Left forelimb (tissue), 1 donor: ENCODE measurements around the gene CYP1A2.

Experiments used
- DNase-seq: peaks from one replicate; pipeline ENCODE4 v3.0.0-alpha.2; 2018; ENCODE audit warnings: low spot score

The CYP1A2 gene

DNA sequence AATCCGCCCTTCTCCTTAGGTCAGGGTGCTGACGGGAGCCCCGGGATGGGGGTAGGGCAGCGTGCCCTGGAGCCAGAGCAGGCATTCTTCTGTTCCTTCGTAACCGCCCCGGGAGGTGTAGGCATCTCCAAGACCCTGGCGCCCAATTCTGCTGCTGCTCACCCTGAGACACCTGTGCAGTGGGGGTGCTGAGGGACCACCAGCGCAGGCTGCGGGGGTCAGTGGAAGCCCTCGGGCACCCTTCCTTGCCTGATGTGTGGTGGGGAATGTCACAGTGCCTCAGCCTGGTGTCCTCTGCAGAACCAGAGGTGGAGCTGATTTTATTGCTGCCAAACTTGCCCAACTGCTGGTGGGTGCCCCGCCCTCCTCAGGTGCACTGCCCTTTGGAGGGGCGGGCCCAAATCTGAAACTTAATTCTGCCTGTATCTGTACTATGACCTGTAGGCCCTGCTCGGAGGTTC, 40.6 kb downstream of the CYP1A2 start:
- DNase-seq: no peak

DNA sequence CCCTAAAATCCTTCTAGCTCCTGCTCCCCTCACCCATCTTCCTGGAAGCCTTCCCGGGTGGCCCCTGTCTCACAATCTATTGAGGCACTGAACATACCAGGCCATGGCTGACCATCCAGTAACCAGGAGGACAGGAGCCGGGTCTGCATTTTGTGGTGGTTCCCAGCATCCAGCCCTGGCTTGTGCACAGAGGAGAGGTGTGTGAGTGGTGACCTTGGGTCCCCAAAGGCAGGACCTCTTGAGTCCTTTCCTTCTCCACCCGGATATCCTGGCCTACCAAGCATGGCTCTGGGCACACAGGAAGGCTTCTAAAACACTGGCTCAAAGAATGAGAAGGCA, 41.1 kb downstream of the CYP1A2 start:
- no peak for DNase-seq

DNA sequence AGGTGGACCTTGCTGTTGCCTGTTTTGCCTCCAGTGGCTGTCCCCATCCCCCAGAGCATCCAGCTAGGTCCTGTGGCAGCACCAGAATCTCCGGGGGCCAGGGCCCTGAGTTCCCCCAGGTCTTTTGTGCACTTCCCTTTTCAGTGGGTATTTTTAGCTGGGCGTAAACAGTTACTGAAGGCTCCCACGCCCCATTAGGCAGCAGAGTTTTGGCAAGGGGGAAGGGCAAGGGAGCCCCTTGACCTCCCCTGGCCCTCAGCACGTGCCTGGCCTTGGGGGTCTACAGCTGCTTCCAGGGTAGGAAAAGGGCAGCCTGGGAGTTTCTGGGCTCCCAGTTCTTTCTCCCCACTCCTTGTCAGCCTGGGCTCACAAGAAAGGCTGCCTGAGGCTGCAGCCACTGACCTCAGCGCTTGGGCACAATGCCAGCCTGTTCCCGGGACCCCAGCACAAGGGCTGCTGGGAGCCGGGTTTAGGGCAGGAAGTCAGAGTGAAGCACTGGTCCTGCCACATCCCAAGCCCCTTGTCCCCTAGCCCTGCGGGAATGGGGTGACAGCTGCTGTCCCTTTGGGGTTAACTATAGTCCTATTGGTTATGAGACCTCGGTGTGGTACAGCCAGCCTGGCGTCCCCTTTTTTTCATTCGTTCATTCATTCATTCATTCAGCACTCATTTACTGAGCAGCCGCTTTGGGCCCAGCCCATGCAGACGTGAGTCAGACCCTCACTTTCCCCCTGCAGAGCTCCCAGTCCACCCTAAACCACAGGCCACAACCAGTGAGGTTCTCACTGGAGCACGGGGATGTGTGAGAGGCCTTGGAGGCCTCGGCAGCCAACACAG, 41.7 kb downstream of the CYP1A2 start:
- no peak for DNase-seq

DNA sequence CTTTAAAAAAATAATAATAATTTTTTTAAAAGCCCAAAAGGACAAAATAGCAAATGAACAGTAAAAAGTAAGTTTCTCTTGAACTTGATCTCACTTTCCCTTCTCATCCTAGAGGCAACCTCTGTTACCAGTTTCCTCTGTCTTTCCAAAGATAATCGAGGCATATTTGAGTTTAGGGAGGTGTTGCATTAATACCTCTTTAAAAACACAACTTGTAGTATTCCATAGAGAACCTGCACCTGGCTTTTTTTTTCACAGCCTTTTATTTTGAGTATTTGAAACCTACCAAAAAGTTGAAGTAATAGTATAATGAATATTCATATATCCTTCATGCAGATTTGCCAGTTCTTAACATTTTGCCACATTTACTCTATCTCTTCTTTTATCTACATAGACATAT, 42.4 kb downstream of the CYP1A2 start:
- DNase-seq: no peak

DNA sequence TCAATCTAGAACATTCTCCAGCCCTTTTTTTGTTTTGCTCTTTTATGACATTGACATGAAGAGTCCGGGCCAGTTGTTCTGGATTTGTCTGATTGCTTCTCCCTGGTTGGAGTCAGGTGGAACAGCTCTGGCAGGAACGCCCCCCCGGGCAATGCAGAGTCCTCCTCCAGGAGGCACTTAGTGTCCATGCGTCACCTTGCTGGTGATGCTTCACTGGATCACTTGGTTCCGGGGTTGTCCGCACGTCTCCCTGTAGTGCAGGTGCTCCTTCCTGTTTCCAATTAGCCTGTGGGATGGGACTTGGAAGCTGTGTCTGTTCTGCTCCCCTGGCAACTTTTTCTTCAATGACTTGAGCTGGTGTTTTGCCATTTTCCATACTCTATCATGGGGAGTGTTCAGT, 43.0 kb downstream of the CYP1A2 start:
- DNase-seq: no peak

DNA sequence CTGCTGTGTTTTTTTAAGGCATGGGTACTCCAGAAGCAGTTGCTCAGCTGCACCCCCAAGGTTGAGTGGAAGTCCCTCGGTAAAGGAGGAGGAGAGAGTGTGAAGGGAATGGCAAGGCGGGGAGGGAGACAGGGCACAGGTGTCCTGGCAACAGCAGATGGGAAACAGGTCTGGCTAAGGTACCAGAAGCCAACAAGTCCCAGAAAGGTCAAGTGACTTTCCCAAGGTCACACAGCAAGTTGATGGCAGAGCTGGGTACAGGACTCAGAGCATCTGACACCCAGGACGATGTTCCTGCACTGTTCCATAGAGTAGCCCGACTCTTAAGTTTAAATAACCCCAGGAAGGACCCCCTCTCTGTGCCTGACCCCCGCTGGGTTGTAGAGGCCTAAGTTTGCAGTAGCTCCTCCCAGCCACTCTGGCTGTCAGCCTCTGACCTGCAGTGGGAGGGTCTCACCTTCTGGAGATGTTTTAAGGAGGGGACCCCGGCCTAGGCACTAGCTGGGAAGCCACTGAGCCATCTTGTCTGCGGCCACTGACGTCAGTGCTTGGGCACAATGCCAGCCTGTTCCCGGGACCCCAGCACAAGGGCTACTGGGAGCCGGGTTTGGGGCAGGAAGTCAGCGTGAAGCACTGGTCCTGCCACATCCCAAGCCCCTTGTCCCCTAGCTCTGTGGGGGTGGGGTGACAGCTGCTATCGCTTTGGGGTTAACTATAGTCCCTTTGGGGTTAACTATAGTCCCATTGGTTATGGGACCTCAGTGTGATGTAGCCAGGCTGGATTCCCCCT, 43.8 kb downstream of the CYP1A2 start:
- no peak for DNase-seq

DNA sequence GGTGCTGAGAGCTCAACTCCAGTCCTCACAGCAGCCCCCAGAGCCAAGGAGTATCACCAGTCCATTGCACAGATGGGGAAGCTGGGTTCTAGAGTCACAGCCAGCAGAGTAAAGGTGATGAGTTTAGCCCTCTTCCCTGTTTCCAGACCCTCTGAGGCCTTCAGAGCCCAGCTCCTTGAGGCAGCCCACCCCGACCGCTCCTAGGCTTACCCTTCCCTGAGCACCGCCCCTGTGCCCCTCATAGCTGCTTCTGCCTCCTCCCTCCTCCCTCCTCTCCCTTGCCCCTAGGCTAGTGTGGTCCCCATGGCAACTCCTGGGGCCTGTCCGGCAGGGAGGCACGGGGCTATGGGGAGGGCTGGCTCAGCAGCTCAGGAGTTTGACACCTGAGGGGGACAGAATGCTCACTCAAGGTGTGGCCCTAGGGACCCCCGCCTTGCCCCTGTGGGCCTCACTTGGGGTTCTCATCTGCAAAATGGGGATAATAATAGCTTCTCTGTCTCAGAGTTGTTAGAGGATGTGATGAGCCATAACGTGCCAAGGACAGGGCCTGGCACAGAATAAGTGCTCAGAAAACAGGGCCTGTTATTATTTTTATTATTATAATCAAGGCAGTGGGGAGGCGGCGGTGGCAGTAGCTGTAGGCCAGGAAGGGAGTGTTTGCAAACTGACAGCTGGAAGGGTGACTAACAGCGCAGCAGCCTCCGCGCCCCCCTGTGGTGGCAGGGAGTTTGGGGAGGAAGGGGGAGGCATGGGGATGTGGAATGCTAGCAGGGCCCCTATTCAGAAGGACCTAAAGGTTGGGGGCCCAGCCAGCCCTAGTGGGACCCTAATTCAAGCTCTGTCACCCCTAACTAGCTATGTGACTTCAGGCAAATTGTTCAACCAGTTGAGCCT, 44.7 kb downstream of the CYP1A2 start:
- DNase-seq: no peak

DNA sequence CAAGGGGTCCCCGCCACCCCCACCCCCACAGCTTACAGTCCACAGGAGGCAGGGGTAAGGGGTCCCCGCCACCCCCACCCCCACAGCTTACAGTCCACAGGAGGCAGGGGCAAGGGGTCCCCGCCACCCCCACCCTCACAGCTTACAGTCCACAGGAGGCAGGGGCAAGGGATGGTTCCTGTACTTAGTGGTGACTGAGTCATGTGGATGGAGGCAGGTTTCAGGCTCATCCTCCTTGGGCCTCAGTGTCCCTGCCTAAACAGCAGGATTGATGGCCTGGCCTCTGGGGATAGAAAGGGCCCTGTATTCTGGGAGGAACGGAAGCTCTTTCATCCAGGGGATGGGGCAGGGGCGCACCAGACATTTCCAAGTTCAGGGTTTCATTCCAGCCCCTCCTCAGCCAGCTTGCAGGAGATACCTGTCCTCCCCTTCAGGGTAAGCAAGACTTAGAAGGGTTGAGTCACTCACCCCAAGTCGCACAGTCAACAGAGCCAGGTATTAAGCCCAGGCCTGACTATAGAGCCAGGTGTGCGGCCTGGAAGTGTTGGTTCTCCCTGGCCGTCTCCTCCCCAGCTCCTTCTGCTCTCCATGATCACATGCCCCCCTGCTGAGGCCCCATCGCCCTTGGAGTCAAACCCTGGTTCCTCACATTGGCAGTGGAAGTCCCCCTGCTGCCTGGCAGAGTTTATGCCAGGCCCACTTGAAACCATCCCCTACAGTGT, 45.8 kb downstream of the CYP1A2 start:
- no peak for DNase-seq

DNA sequence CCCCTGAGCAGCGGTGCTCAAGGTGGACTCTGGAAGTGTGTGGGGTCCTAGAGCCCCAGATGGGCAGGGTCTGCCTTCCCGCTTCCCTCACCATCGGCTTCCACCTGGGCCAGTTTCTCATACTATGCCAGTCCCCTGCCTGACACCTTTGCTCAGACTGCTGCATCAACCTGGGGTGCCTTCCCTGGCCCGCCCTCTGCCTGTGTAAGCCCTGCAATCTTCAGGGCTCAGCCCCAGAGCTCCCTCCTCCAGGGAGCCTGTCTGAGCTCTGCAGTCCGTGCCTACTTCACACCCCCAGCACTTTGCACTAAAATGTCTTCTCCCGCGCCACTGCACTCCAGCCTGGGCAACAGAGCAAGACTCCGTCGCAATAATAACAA, 46.3 kb downstream of the CYP1A2 start:
- DNase-seq: no peak

DNA sequence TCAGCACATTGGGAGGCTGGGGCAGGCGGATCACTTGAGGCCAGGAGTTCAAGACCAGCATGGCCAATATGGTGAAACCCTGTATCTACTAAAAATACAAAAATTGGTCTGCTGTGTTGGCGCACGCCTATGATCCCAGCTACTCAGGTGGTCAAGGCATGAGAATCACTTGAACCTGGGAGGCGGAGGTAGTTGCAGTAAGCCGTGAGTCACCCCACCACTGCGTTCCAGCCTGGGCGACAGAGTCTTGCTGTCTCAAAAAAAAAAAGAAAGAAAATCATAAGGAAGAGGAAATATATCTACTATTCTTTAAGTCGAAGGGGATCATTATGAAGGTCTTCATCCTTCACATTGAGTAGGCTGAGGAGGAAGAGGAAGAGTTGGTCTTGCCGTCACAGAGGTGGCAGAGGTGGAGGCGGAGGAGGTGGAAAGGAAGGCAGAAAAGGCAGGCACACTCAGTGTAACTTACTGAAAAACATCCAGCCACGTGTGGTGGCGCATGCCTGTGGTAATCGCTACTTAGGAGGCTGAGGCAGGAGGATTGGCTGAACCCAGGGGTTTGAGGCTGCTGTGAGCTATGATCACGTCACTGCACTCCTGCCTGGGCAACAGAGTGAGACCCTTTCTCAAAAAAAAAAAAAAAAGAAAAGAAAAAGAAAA, 47.5 kb downstream of the CYP1A2 start:
- no peak for DNase-seq

DNA sequence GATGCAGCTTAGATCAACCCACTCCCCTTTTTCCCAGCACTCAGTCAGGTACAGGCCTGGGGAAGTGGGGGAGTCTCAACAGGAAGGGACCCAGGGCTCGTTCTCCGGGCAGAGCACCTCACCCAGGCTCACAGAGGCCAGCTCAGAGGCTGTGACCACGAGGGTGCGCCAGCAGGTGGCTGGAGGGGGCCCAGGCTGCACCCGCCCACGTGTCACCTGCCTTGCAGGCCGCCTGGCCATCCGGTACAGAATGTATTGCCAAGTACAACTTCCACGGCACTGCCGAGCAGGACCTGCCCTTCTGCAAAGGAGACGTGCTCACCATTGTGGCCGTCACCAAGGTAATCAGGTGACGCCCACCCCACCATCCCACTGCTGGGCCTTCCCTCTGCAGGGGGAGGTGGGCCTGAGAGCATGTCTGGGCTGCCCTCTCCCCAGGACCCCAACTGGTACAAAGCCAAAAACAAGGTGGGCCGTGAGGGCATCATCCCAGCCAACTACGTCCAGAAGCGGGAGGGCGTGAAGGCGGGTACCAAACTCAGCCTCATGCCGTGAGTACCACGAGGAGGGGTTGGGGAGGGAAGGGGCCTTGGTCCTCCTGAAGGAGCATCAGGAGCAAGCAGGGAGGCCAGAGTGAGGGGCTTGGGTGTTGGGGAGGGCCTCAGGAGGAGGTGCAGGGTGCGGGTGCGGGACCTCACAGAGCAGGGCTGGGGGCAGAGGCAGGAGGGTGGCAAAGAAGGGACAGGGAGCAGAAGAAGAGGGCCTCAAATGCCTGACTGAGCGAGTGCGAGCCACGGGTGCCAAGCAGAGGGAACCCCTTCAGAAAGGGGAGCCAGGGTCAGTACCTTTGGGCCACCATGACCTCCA, 50.0 kb downstream of the CYP1A2 start:
- no peak for DNase-seq

DNA sequence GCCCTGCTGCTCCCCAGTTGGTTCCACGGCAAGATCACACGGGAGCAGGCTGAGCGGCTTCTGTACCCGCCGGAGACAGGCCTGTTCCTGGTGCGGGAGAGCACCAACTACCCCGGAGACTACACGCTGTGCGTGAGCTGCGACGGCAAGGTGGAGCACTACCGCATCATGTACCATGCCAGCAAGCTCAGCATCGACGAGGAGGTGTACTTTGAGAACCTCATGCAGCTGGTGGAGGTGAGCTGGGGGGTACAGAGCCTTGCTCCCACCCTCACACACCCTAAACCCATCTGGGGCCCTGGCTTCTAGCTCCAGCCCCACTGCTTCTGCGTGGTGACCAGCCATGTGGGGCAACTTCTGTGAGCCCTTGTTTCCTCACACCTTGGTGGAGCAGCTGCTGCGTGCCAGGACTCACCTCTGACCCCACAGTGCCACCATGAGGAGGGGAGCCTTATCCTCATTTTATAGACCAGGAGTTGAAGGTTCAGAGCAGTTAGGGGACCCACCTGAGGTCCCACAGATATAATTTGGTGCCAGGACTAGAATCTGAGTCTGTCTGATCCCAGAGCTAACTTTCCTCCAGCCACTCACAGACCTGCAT, 50.7 kb downstream of the CYP1A2 start:
- DNase-seq: no peak

DNA sequence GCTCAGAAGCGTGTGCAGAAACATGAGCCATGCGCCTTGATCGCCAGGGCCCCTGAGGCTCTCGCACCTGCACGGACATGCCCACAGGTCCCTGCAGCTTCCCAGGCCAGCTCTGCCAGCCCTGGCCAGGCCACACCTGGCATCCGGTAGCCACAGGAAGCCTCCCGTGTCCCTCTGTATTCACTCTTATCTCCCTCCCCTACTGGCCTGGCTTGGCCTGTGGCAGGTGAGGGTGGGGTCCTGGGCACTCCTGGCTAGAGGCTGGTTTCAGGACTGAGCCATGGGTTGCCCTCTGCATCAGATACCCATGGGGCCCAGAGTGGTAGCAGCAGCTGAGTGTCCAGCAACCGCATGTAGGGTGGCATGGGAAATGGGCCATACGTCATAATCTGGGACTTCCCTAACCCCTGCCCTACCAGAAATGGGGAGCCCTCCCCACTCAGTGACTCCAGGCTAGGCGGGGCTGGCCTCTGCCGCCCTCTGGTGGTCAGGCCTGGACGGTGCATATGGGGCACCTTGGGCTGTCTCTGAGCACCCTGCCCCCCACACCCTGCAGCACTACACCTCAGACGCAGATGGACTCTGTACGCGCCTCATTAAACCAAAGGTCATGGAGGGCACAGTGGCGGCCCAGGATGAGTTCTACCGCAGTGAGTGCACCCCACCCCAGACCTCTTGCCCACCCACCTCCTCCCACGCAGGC, 51.4 kb downstream of the CYP1A2 start:
- DNase-seq: no peak

DNA sequence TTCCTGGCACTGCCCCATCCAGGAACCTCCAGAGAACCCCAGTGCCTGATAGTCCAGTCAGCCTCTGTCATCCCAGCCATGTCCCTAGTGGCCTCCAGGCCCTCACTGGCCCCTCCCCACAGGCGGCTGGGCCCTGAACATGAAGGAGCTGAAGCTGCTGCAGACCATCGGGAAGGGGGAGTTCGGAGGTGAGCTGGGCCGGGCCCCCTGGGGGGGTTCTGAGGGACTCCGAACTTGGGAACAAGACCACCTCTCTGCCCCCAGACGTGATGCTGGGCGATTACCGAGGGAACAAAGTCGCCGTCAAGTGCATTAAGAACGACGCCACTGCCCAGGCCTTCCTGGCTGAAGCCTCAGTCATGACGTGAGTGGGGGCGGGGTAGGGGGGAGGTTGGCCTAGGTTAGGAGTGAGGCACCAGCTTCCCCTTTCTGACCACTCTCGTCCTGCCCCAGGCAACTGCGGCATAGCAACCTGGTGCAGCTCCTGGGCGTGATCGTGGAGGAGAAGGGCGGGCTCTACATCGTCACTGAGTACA, 52.0 kb downstream of the CYP1A2 start:
- no peak for DNase-seq

DNA sequence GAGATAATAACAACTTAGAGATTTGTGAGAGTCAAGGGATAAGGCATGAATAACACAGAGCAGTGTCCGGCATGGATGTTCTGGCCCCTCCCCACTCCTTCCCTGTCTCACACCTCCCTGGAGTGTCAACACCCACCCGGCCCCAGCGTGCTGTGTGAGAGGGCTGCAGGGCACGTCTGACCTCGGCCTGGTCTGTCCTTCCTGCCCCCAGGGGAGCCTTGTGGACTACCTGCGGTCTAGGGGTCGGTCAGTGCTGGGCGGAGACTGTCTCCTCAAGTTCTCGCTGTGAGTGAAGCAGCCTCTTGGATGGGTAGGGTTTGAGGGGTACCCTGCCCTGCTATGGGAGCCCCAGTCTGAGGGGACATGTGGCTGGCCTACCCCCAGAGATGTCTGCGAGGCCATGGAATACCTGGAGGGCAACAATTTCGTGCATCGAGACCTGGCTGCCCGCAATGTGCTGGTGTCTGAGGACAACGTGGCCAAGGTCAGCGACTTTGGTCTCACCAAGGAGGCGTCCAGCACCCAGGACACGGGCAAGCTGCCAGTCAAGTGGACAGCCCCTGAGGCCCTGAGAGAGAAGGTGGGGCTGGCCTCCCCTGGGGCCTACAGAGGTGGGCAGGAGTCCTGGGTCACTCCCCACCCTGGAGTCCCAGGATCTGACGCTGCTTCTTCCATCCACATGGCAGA, 52.8 kb downstream of the CYP1A2 start:
- no peak for DNase-seq

DNA sequence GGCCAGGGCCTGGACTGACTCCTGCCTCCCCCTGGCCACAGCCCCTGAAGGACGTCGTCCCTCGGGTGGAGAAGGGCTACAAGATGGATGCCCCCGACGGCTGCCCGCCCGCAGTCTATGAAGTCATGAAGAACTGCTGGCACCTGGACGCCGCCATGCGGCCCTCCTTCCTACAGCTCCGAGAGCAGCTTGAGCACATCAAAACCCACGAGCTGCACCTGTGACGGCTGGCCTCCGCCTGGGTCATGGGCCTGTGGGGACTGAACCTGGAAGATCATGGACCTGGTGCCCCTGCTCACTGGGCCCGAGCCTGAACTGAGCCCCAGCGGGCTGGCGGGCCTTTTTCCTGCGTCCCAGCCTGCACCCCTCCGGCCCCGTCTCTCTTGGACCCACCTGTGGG, 53.6 kb downstream of the CYP1A2 start:
- no peak for DNase-seq

DNA sequence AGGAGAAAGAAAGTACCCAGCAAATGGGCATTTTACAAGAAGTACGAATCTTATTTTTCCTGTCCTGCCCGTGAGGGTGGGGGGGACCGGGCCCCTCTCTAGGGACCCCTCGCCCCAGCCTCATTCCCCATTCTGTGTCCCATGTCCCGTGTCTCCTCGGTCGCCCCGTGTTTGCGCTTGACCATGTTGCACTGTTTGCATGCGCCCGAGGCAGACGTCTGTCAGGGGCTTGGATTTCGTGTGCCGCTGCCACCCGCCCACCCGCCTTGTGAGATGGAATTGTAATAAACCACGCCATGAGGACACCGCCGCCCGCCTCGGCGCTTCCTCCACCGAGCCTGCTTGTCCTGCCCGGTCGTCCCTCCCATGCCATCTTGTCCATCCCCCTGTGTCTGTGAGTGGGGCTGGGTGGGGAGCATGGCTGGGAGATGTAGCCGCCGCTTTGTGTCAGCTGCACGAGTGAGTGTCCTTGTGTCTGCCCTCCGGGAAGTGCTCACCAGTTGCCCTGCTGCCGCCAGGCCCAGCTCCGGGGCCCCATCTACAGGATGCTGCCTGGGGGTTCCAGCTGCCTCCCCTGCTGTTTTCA, 54.3 kb downstream of the CYP1A2 start:
- no peak for DNase-seq

DNA sequence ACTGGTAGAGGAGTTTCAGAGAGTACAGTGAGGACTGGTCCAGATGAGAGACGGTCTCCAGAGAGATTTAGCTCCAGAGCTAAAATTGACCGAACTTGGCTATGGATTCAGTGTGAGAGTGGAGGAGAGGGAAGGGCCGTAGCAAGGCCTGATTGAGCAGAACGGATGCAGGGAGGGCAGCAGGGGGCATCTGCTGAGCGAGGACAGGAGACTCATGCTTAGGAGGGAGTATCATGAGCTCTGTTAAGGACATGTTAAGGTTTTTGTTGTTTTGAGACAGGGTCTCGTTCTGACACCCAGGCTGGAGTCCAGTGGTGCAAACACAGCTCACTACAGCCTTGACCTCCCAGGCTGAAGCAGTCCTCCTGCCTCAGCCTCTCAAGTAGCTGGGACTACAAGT, 56.3 kb downstream of the CYP1A2 start:
- no peak for DNase-seq
